GM20000 (cell line): ENCODE results near the gene PKP1.

Source experiments
- DNase-seq: peaks from one replicate; pipeline ENCODE4 v3.0.0; 2012; ENCODE audit warnings: low spot score
- CTCF ChIP-seq: IDR thresholded peaks from 2 replicates; pipeline ENCODE4 v1.5.1; 2012; ENCODE audit warnings: mild to moderate bottlenecking, control low read depth; ENCODE audit errors: extremely low read depth, missing control alignments

Gene PKP1

DNA sequence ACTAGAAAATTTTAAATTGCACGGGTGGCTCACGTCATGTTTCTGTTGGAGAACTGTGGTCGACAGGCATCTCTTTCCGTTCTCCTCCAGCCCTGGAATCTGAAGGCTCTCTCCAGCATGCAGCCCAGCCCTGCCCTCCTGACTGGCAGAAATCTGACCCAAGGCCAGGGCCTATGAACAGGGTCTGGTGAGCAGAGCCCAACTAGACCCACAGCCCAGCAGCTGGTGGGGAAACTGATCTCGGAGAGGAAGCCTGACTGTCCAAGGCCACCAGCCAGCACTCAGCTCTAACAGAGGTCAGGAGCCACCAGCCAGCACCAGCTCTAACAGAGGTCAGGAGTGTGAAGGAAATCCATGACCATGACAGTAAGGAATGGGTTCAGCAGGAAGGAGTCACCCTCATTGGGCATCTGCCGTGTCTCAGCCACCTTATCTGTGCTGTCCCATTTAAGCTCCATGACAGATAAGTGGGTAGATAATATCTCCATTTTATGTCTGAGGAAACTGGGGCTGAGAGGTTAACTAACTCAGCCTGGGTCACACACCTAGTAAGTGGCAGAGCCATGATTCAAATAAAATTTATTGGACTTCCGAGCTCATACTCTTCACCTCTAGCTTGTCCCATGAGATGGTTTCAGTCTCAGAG, 20.2 kb upstream of the PKP1 start:
- DNase-seq = no peak
- TF ChIP-seq CTCF = no peak

DNA sequence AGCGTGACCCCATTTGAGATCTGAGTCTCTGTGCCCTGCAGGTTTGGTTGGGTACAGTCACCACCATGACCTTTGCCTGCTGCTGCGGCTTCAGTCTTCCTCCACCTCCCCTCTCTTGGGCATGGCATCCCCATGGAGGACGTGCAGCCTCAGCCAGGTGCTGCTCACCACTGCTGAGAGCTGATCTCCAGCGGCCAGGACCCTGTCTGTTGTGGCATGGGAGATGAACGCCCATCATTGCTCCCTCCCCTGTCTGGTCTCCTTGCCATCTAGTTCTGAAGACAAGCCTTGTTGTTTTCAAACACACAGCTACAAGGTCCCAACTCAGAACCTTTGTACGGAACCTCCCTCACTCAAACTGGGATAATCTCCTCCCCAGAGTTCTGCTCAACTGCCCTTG, 19.2 kb upstream of the PKP1 start:
- no peak for DNase-seq
- TF ChIP-seq CTCF = no peak

DNA sequence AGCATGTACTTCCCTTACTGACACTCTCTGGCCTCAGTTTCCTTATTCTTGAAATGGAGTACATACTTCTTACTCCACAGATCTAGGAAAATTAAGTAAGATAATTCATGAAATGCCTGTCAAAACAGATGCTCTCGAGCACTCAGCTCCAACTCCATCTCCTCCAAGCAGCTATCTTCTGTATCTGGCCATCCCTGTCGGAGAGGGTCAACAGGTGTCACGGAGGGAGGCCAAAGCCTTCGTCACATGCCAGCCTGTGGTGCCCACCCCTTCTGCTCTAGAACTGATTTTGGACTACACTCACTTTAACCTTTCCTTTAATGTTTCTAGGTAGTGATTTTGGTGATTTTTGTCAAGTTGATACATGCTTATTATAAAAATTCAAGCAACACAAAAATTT, 18.8 kb upstream of the PKP1 start:
- no peak for TF ChIP-seq CTCF
- no peak for DNase-seq

DNA sequence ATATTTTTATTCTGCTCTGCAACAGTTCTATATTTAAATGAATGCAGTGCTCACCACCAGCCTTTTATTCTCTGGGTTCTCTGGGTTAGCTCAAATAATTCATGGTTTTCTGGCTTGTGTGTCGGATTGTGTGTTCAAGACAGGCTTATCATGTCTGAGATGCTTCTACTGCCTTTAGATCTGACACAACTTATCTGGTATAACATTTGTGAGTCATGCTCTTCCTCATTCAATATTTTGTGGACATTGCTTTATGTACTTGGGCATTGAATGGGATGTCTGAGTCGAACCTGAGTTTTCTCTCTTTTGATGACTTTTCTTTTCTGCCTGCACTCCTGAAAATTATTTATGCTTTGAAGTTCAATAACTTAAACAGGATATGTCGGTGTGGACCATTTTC, 17.6 kb upstream of the PKP1 start:
- DNase-seq = no peak
- no peak for TF ChIP-seq CTCF

DNA sequence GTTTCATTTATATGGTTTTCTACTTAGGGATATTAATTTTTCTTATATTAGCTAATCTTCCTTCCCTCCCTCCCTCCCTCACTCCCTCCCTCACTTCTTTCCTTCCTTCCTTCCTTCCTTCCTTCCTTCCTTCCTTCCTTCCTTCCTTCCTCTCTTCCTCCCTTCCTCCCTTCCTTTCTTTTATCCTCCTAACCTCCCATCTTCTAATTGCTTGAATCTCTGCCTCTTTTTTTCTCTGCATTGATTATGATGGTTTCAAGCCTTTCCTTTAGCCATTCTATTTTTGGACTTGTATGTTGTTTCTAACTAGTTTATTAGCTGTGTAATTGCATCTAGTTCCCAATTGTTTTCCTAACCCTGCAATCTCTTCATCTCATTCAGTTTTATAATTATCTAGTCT, 17.0 kb upstream of the PKP1 start:
- DNase-seq = no peak
- no peak for TF ChIP-seq CTCF

GRCh38 chr1:201266774-201267173, 16.5 kb upstream of the PKP1 start:
- DNase-seq = no peak
- no peak for TF ChIP-seq CTCF

GRCh38 chr1:201267481-201268229, 15.7 kb upstream of the PKP1 start:
- DNase-seq = no peak

More at GRCh38 chr1:201267481-201268229, 15.7 kb upstream of the PKP1 start:
- TF ChIP-seq CTCF = no peak
